Uterus (tissue), 4 donors: ENCODE results near the gene F2RL1. TPM values are rescaled to one million over a fixed set of nuclear protein-coding genes. Genes with fewer than 3 reads are reported as not detected.
"Not testable (repeated sequence)": the region's sequence is repeated elsewhere in the genome, so short reads cannot be mapped to it uniquely, and the experiment has no call there.

ENCODE experiments used
- DNase-seq, 2 donors: peaks; one replicate each; pipeline ENCODE4 v3.0.0-alpha.2; 2019 to 2020
- H3K27ac ChIP-seq, 2 donors: fragments of 200-600 bp; sonication (generic); 1 replicate in 1 of 2; 2 replicates in 1 of 2; pipeline ENCODE4 v1.5.1; 2016 to 2018
- H3K27me3 ChIP-seq, 2 donors: fragments of 200-600 bp; sonication (generic); one replicate each; pipeline ENCODE4 v1.5.1; 2018 to 2019; ENCODE audit warnings: control low read depth in 1 of 2
- H3K36me3 ChIP-seq, 2 donors: fragments of 200-600 bp; sonication (generic); one replicate each; pipeline ENCODE4 v1.5.1; 2019; ENCODE audit warnings: control low read depth in 1 of 2
- H3K4me1 ChIP-seq, 2 donors: fragments of 200-600 bp; sonication (generic); one replicate each; pipeline ENCODE4 v1.5.1; 2018 to 2019; ENCODE audit warnings: control low read depth in 1 of 2
- H3K4me3 ChIP-seq, 2 donors: fragments of 200-600 bp; sonication (generic); 1 replicate in 1 of 2; 2 replicates in 1 of 2; pipeline ENCODE4 v1.5.1; 2018 to 2019; ENCODE audit warnings: mild to moderate bottlenecking in 1 of 2
- H3K9me3 ChIP-seq, 2 donors: fragments of 200-600 bp; sonication (generic); one replicate each; pipeline ENCODE4 v1.5.1; 2019; ENCODE audit warnings: control low read depth in 1 of 2
- CTCF ChIP-seq, 4 experiments: fragments of 200-600 bp in 2 of 4; fragments of 450-650 bp in 2 of 4; sonication (generic) in 2 of 4; IDR thresholded peaks; one replicate each; pipeline ENCODE4 v1.5.1; 2016 to 2019; ENCODE audit warnings: antibody characterized with exemption in 4 of 4, mild to moderate bottlenecking in 2 of 4, moderate library complexity in 1 of 4
- POLR2A ChIP-seq, 2 donors: fragments of 450-650 bp; IDR thresholded peaks; one replicate each; pipeline ENCODE4 v1.6.1; 2016; ENCODE audit warnings: antibody characterized with exemption in 2 of 2, mild to moderate bottlenecking in 1 of 2, moderate library complexity in 1 of 2
- intact Hi-C: fragments of 100-400 bp; cut with DNase I; formaldehyde crosslinking; loops from one replicate; pipeline ENCODE4 v1.15.1; 2023; ENCODE audit warnings: low total_unique reads
- total RNA-seq, 4 donors: library from RNA; depleted of rRNA in 3 of 4; stranded (reverse); fragments of >200 nt in 3 of 4; gene quantifications; one replicate each; pipeline versions ENCODE4 v1.1.0 to v1.2.4, GENCODE V29; 2014 to 2023
- donor health status: DM: yes; HTN: yes; CAD: no.

F2RL1 gene
- total RNA-seq, 4 donors from 2014 or later, result 0.24 to 3.3 (median 2.1) TPM; not detected in 1

GRCh38 chr5:76808141-76808691, 10.6 kb upstream of the F2RL1 start:
- intact Hi-C loops, result no loop called here
- H3K27me3 ChIP-seq, result no peaks in the 10 kb centered on the region
- TF ChIP-seq POLR2A (IDR thresholded peaks at IDR 0.05), result no peak
- no peak for TF ChIP-seq CTCF (IDR thresholded peaks at IDR 0.05)

GRCh38 chr5:76809141-76809540, 9.7 kb upstream of the F2RL1 start:
- no peak for DNase-seq
- no peak overlapping the region for H3K4me3 ChIP-seq
- H3K36me3 ChIP-seq, result no peaks in the 10 kb centered on the region
- intact Hi-C loops, result no loop called here
- H3K27me3 ChIP-seq, result no peaks in the 10 kb centered on the region
- TF ChIP-seq CTCF (IDR thresholded peaks at IDR 0.05), result no peak
- TF ChIP-seq POLR2A (IDR thresholded peaks at IDR 0.05), result no peak
- no peaks in the 10 kb centered on the region for H3K4me1 ChIP-seq
- no peaks in the 10 kb centered on the region for H3K9me3 ChIP-seq
- no peak overlapping the region for H3K27ac ChIP-seq

More at GRCh38 chr5:76808141-76808691, 10.6 kb upstream of the F2RL1 start:
- H3K9me3 ChIP-seq, result no peaks in the 10 kb centered on the region
- no peak for DNase-seq
- H3K4me1 ChIP-seq, result no peaks in the 10 kb centered on the region
- H3K4me3 ChIP-seq, result no peak overlapping the region
- no peak overlapping the region for H3K27ac ChIP-seq
- no peaks in the 10 kb centered on the region for H3K36me3 ChIP-seq

- H3K36me3 ChIP-seq, result no peaks in the 10 kb centered on the region
- DNase-seq, result no peak
Measured at GRCh38 chr5:76810236-76810635, 8.6 kb upstream of the F2RL1 start.

GRCh38 chr5:76811214-76811613, 7.6 kb upstream of the F2RL1 start:
- intact Hi-C loops, result no loop called here
- H3K27me3 ChIP-seq, result no peaks in the 10 kb centered on the region
- no peaks in the 10 kb centered on the region for H3K4me1 ChIP-seq
- no peak overlapping the region for H3K4me3 ChIP-seq
- TF ChIP-seq POLR2A (IDR thresholded peaks at IDR 0.05) (no peak), CTCF (IDR thresholded peaks at IDR 0.05) (no peak)
- no peak overlapping the region for H3K27ac ChIP-seq
- no peaks in the 10 kb centered on the region for H3K9me3 ChIP-seq
- no peaks in the 10 kb centered on the region for H3K36me3 ChIP-seq
- no peak for DNase-seq

More at GRCh38 chr5:76810236-76810635, 8.6 kb upstream of the F2RL1 start:
- no peak for TF ChIP-seq POLR2A (IDR thresholded peaks at IDR 0.05)
- TF ChIP-seq CTCF (IDR thresholded peaks at IDR 0.05), result no peak
- Histone ChIP-seq H3K4me1 (no peaks in the 10 kb centered on the region), H3K4me3 (no peak overlapping the region), H3K9me3 (no peaks in the 10 kb centered on the region), H3K27ac (no peak overlapping the region), H3K27me3 (no peaks in the 10 kb centered on the region)
- intact Hi-C loops, result no loop called here

GRCh38 chr5:76812209-76812608, 6.6 kb upstream of the F2RL1 start:
- H3K27ac ChIP-seq, H3K4me3 ChIP-seq, H3K9me3 ChIP-seq, intact Hi-C loops, H3K36me3 ChIP-seq, H3K4me1 ChIP-seq, DNase-seq, H3K27me3 ChIP-seq: not testable (repeated sequence)
